Measurements from ENCODE around the gene DENND5B.
"Not testable (repeated sequence)": the region's sequence is repeated elsewhere in the genome, so short reads cannot be mapped to it uniquely, and the experiment has no call there.

DENND5B gene

GRCh38 chr12:31479516-31480210, 111.3 kb downstream of the DENND5B start:
- no peaks in the 10 kb centered on the region for H3K9me3 Mint-ChIP-seq
- peaks cover 8% of the 10 kb centered on the region for H3K4me1 Mint-ChIP-seq
- H3K36me3 Mint-ChIP-seq (ENCODE audit: low read depth) = peaks cover 44% of the 10 kb centered on the region
- no peak for TF ChIP-seq CTCF (IDR thresholded peaks at IDR 0.05; ENCODE audit: unreplicated experiment in 3 of 3)
- H3K4me3 Mint-ChIP-seq = no peak overlapping the region
- H3K27me3 Mint-ChIP-seq (ENCODE audit: low read depth) = no peaks in the 10 kb centered on the region
- H3K27ac Mint-ChIP-seq = no peak overlapping the region

DNA sequence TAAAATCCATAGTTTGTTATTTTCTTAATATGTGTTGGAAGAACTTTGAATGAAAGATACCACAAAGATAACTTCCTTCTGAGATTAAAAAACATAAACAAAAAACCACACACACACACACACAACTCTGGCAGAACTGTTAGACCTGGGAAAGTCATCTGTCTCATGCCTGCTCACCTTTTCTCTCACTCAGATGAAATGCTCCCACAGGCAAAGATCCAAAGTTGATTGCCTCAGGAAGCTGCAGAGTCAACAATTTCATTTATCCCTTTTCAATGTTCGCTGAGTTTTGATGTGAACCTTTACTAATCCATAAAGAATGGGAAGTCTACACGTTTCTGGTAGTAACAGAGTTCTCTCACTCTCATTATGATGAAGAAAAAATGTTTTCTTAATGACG, 112.0 kb downstream of the DENND5B start:
- peaks cover 8% of the 10 kb centered on the region for H3K4me1 Mint-ChIP-seq
- H3K9me3 Mint-ChIP-seq = no peaks in the 10 kb centered on the region
- no peaks in the 10 kb centered on the region for H3K27me3 Mint-ChIP-seq (ENCODE audit: low read depth)
- TF ChIP-seq CTCF (IDR thresholded peaks at IDR 0.05; ENCODE audit: unreplicated experiment in 3 of 3) = no peak
- H3K27ac Mint-ChIP-seq = no peak overlapping the region
- H3K4me3 Mint-ChIP-seq = no peak overlapping the region
- peaks cover 41% of the 10 kb centered on the region for H3K36me3 Mint-ChIP-seq (ENCODE audit: low read depth)

- Mint-ChIP-seq H3K9me3 (no peaks in the 10 kb centered on the region), H3K4me1 (peaks cover 8% of the 10 kb centered on the region), H3K27me3 (ENCODE audit: low read depth) (no peaks in the 10 kb centered on the region), H3K4me3 (no peak overlapping the region), H3K36me3 (ENCODE audit: low read depth) (peaks cover 41% of the 10 kb centered on the region), H3K27ac (no peak overlapping the region)
- TF ChIP-seq CTCF (IDR thresholded peaks at IDR 0.05; ENCODE audit: unreplicated experiment in 3 of 3) = no peak
Measured at GRCh38 chr12:31478425-31478824, 112.5 kb downstream of the DENND5B start.

DNA sequence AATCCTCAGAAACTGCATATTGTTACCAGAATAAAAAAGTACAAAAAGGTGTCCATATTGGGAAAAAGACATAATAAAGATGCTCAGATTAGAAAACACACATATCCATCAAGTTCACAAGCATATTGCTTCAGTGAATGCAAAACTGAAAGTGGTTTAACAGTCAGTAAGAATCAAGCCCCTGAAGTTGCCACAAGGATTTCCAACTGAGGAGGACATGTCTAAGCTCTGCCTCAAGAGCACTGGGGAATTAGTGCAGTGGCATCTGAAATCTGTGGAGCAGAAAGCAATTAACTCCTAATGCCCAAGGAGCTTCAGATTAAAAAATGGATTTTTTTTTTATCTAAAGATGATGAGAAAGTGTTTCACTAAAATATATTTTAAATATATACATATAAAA, 113.2 kb downstream of the DENND5B start:
- H3K4me1 Mint-ChIP-seq = peaks cover 8% of the 10 kb centered on the region
- H3K9me3 Mint-ChIP-seq = no peaks in the 10 kb centered on the region
- H3K36me3 Mint-ChIP-seq (ENCODE audit: low read depth) = peaks cover 38% of the 10 kb centered on the region
- no peak for TF ChIP-seq CTCF (IDR thresholded peaks at IDR 0.05; ENCODE audit: unreplicated experiment in 3 of 3)
- H3K27ac Mint-ChIP-seq = no peak overlapping the region
- no peak overlapping the region for H3K4me3 Mint-ChIP-seq
- H3K27me3 Mint-ChIP-seq (ENCODE audit: low read depth) = no peaks in the 10 kb centered on the region

GRCh38 chr12:31476437-31476836, 114.5 kb downstream of the DENND5B start:
- TF ChIP-seq CTCF (IDR thresholded peaks at IDR 0.05; ENCODE audit: unreplicated experiment in 3 of 3) = no peak

DNA sequence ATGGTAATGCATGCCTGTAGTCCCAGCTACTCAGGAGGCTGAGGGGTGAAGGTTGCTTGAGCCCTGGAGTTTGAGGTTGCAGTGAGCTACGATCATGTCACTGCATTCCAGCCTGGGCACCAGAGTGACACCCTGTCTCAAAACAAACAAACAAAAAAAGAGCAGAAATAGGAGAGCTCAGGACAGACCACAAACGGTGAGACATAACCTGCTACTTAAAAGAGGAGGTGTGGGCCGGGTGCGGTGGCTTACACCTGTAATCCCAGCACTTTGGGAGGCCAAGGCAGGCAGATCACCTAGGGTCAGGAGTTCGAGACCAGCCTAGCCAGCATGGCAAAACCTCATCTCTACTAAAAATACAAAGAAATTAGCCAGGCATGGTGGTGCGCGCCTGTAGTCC, 115.3 kb downstream of the DENND5B start:
- H3K27me3 Mint-ChIP-seq (ENCODE audit: low read depth); H3K4me3 Mint-ChIP-seq; H3K4me1 Mint-ChIP-seq; H3K27ac Mint-ChIP-seq; H3K9me3 Mint-ChIP-seq: not testable (repeated sequence)
- H3K36me3 Mint-ChIP-seq (ENCODE audit: low read depth) = peaks cover 25% of the 10 kb centered on the region

More at GRCh38 chr12:31476437-31476836, 114.5 kb downstream of the DENND5B start:
- no peak overlapping the region for H3K4me3 Mint-ChIP-seq
- no peak overlapping the region for H3K27ac Mint-ChIP-seq
- peaks cover 8% of the 10 kb centered on the region for H3K4me1 Mint-ChIP-seq
- H3K9me3 Mint-ChIP-seq = no peaks in the 10 kb centered on the region
- H3K36me3 Mint-ChIP-seq (ENCODE audit: low read depth) = peaks cover 29% of the 10 kb centered on the region
- no peaks in the 10 kb centered on the region for H3K27me3 Mint-ChIP-seq (ENCODE audit: low read depth)
